ENCODE measurements around the gene USP34. TPM values are rescaled to one million over a fixed set of nuclear protein-coding genes. Genes with fewer than 3 reads are reported as not detected.
"Not testable (repeated sequence)": the region's sequence is repeated elsewhere in the genome, so short reads cannot be mapped to it uniquely, and the experiment has no call there.

The USP34 gene
- total RNA-seq, 2 donors from 2014 or later = 105 to 120 TPM

- peak; percentile 1 for DNase-seq
- Mint-ChIP-seq H3K4me3 (no peak overlapping the region), H3K4me1 (peaks cover 2% of the 10 kb centered on the region), H3K27ac (no peak overlapping the region), H3K36me3 (ENCODE audit: low read depth) (peaks cover 34% of the 10 kb centered on the region), H3K9me3 (peaks cover 6% of the 10 kb centered on the region), H3K27me3 (ENCODE audit: insufficient read depth) (no peaks in the 10 kb centered on the region)
- H3K27me3 ChIP-seq (ENCODE audit: control insufficient read depth, insufficient read depth, low read length, poor library complexity, severe bottlenecking) = no peaks in the 10 kb centered on the region
- no peak for TF ChIP-seq CTCF (conservative IDR thresholded peaks at IDR 0.05)
- no peak overlapping the region for H3K9ac ChIP-seq (ENCODE audit: extremely low read depth, low read length, poor library complexity, severe bottlenecking)
- H3K4me1 ChIP-seq (ENCODE audit: control insufficient read depth, insufficient read depth, low read length) = no peaks in the 10 kb centered on the region
- H3K27ac ChIP-seq (ENCODE audit: low read depth, low read length) = no peak overlapping the region
- peaks cover 11% of the 10 kb centered on the region for H3K36me3 ChIP-seq (ENCODE audit: control insufficient read depth, insufficient read depth, low read length)
- no peaks in the 10 kb centered on the region for H3K9me3 ChIP-seq (ENCODE audit: control insufficient read depth, low read length)
- no peak overlapping the region for H3K4me3 ChIP-seq (ENCODE audit: low read length)
- WGBS, 2 experiments (ENCODE audit: insufficient coverage in 1 of 2, insufficient read length in 1 of 2) = 97 to 100% methylated on average over 3 of the region's 4 CpGs
Measured at GRCh38 chr2:61450144-61450543, 20.7 kb downstream of the USP34 start.

GRCh38 chr2:61448229-61448628, 22.7 kb downstream of the USP34 start:
- Mint-ChIP-seq H3K27me3 (ENCODE audit: insufficient read depth) (no peaks in the 10 kb centered on the region), H3K27ac (no peak overlapping the region), H3K4me1 (peaks cover 6% of the 10 kb centered on the region), H3K9me3 (peaks cover 10% of the 10 kb centered on the region), H3K36me3 (ENCODE audit: low read depth) (peaks cover 46% of the 10 kb centered on the region), H3K4me3 (no peak overlapping the region)
- no peak overlapping the region for H3K4me3 ChIP-seq (ENCODE audit: low read length)
- no peak overlapping the region for H3K9ac ChIP-seq (ENCODE audit: extremely low read depth, low read length, poor library complexity, severe bottlenecking)
- DNase-seq = peak; percentile 12
- H3K4me1 ChIP-seq (ENCODE audit: control insufficient read depth, insufficient read depth, low read length) = no peaks in the 10 kb centered on the region
- TF ChIP-seq CTCF (conservative IDR thresholded peaks at IDR 0.05) = no peak
- no peak overlapping the region for H3K27ac ChIP-seq (ENCODE audit: low read depth, low read length)
- no peaks in the 10 kb centered on the region for H3K27me3 ChIP-seq (ENCODE audit: control insufficient read depth, insufficient read depth, low read length, poor library complexity, severe bottlenecking)
- no peaks in the 10 kb centered on the region for H3K9me3 ChIP-seq (ENCODE audit: control insufficient read depth, low read length)
- peaks cover 19% of the 10 kb centered on the region for H3K36me3 ChIP-seq (ENCODE audit: control insufficient read depth, insufficient read depth, low read length)
- 95 to 100% methylated on average over 1 to 2 of the region's 2 CpGs for WGBS, 2 experiments (ENCODE audit: insufficient coverage in 1 of 2, insufficient read length in 1 of 2)

- H3K4me3 ChIP-seq (ENCODE audit: low read length); H3K27ac ChIP-seq (ENCODE audit: low read depth, low read length); H3K27me3 Mint-ChIP-seq (ENCODE audit: insufficient read depth); H3K4me1 ChIP-seq (ENCODE audit: control insufficient read depth, insufficient read depth, low read length); H3K27me3 ChIP-seq (ENCODE audit: control insufficient read depth, insufficient read depth, low read length, poor library complexity, severe bottlenecking); H3K4me3 Mint-ChIP-seq; H3K9me3 Mint-ChIP-seq; H3K27ac Mint-ChIP-seq; H3K4me1 Mint-ChIP-seq; H3K9ac ChIP-seq (ENCODE audit: extremely low read depth, low read length, poor library complexity, severe bottlenecking); H3K9me3 ChIP-seq (ENCODE audit: control insufficient read depth, low read length): not testable (repeated sequence)
- DNase-seq = peak; percentile 2
- H3K36me3 Mint-ChIP-seq (ENCODE audit: low read depth) = peaks cover 43% of the 10 kb centered on the region
- whole genome bisulfite sequencing, 2 experiments (ENCODE audit: insufficient coverage in 1 of 2, insufficient read length in 1 of 2) = 92% methylated on average over 6 to 7 of the region's 7 CpGs
- H3K36me3 ChIP-seq (ENCODE audit: control insufficient read depth, insufficient read depth, low read length) = peaks cover 20% of the 10 kb centered on the region
Measured at GRCh38 chr2:61446971-61447370, 23.9 kb downstream of the USP34 start.

All from endodermal cell (in vitro differentiated cells).